ENCODE results near the gene FARP1. TPM values are rescaled to one million over a fixed set of nuclear protein-coding genes. Genes with fewer than 3 reads are reported as not detected.

FARP1 gene
- total RNA-seq, 4 donors from 2014 or later = 21.2 to 56.5 (median 35.1) TPM

DNA sequence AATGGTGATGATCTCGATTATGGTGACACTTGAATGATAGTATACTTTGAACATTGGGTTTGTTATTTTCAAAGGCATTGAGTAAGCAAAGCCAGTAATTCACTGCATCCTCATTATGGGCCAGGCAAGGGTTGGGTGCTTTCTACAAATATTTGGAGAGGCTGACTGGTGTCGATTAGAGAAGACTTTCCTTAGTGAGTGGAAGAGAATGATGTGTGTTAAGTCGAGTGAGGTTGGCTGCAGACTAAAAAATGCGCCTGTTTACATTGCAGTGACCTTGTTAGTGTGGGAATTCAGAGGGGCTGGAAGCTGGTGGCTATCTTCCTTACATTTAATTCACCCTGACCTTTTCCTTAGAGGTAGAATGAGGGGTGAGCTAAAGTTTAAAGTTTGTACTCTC, 56.6 kb downstream of the FARP1 start:
- H3K4me1 ChIP-seq = peaks cover 0 to 17% (median 7%) of the 10 kb centered on the region in 4 donors
- H3K27ac ChIP-seq (replicated peaks in 1 of 4) = no peak overlapping the region
- intact Hi-C loops (cut with DNase I) = no loop called here
- 51% methylated on average over 4 of the region's 4 CpGs for WGBS
- H3K9me3 ChIP-seq = no peaks in the 10 kb centered on the region
- TF ChIP-seq POLR2AphosphoS5 (IDR thresholded peaks at IDR 0.05) = no peak
- no peak for TF ChIP-seq POLR2A (IDR thresholded peaks at IDR 0.05; ENCODE audit: low read depth)
- no peak for TF ChIP-seq CTCF (IDR thresholded peaks at IDR 0.05)
- no peak for TF ChIP-seq EP300 (IDR thresholded peaks at IDR 0.05)
- H3K36me3 ChIP-seq = no peaks in the 10 kb centered on the region
- H3K4me3 ChIP-seq = no peak overlapping the region
- DNase-seq (ENCODE audit: extremely low spot score) = no peak
- H3K27me3 ChIP-seq = no peaks in the 10 kb centered on the region

DNA sequence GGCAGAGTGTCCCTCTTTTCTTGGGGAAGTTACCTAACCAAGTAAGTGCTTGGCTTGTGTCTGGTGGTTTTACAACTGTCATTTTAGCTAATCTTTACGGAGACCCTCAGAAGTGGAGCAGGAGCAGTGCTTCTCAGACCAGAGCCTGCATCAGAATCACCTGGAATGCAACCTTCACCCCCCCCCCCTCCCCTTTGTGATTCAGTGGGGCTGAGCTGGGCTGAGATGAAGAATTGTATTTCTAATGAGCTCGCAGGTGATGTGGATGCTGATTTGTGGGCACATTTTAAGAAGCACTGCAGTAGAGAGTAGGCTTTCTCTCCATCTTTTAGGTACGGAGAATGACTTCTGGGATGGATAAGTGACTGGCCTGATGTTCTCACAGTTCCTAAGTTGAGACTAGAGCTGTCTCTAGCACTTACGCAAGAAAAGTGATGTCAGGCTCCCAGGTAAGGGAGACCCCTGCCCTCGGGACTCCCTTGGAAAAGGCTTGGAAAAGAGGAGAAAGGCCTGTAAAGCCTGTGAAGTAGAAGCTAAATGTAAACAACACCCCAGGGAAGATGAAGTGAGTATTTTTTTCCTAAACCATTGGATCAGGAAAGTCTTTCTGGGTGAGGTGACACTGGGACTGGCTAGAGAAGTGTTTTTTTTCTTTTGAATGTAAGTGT, 57.5 kb downstream of the FARP1 start:
- DNase-seq (ENCODE audit: extremely low spot score) = no peak
- H3K4me3 ChIP-seq = no peak overlapping the region
- no peaks in the 10 kb centered on the region for H3K36me3 ChIP-seq
- 78% methylated on average over 5 of the region's 5 CpGs for WGBS
- no peaks in the 10 kb centered on the region for H3K27me3 ChIP-seq
- H3K27ac ChIP-seq (replicated peaks in 1 of 4) = no peak overlapping the region
- H3K9me3 ChIP-seq = peaks cover 0 to 7% (median 2%) of the 10 kb centered on the region in 4 donors
- TF ChIP-seq POLR2A (IDR thresholded peaks at IDR 0.05; ENCODE audit: low read depth) (no peak), POLR2AphosphoS5 (IDR thresholded peaks at IDR 0.05) (no peak), EP300 (IDR thresholded peaks at IDR 0.05) (no peak), CTCF (IDR thresholded peaks at IDR 0.05) (no peak)
- intact Hi-C loops (cut with DNase I) = no loop called here
- peaks cover 0 to 17% (median 7%) of the 10 kb centered on the region in 4 donors for H3K4me1 ChIP-seq

- TF ChIP-seq POLR2AphosphoS5 (IDR thresholded peaks at IDR 0.05) = no peak
- TF ChIP-seq CTCF (IDR thresholded peaks at IDR 0.05) = no peak
- TF ChIP-seq POLR2A (IDR thresholded peaks at IDR 0.05; ENCODE audit: low read depth) = no peak
- Histone ChIP-seq H3K4me3 (no peak overlapping the region), H3K27ac (replicated peaks in 1 of 4) (no peak overlapping the region), H3K27me3 (no peaks in the 10 kb centered on the region), H3K4me1 (peaks cover 0 to 17% (median 7%) of the 10 kb centered on the region in 4 donors), H3K9me3 (peaks cover 0 to 12% (median 4%) of the 10 kb centered on the region in 4 donors), H3K36me3 (no peaks in the 10 kb centered on the region)
- intact Hi-C loops (cut with DNase I) = no loop called here
- WGBS = 85% methylated on average over 8 of the region's 8 CpGs
- no peak for DNase-seq (ENCODE audit: extremely low spot score)
Observed at GRCh38 chr13:98201189-98201588, 58.3 kb downstream of the FARP1 start.

DNA sequence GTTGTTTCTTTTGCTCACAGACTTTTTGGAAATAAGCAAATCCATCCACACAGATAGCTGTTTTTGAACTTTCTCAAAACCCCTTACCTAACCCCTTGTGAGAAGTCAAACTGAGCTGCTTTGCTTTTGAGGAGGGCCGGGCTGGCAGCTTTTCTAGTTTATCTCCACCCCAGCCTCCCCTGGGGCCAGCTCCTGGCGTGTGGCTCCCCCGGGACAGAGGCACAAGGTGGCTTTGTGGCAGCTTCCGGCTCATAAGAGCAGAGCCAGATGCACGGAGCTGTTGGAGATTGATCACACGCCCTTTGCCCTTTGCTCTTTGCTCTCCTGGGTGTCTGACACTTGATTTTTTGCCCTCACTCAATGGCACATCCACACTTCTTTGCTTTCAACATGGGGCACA, 59.1 kb downstream of the FARP1 start:
- Histone ChIP-seq H3K27me3 (no peaks in the 10 kb centered on the region), H3K9me3 (peaks cover 0 to 14% (median 4%) of the 10 kb centered on the region in 4 donors), H3K27ac (replicated peaks in 1 of 4) (no peak overlapping the region), H3K4me3 (no peak overlapping the region), H3K36me3 (no peaks in the 10 kb centered on the region), H3K4me1 (peaks cover 2 to 20% (median 7%) of the 10 kb centered on the region in 4 donors)
- TF ChIP-seq EP300 (IDR thresholded peaks at IDR 0.05) (no peak), POLR2A (IDR thresholded peaks at IDR 0.05; ENCODE audit: low read depth) (no peak), CTCF (IDR thresholded peaks at IDR 0.05) (no peak), POLR2AphosphoS5 (IDR thresholded peaks at IDR 0.05) (no peak)
- DNase-seq (ENCODE audit: extremely low spot score) = no peak
- intact Hi-C loops (cut with DNase I) = no loop called here
- WGBS = 72% methylated on average over 6 of the region's 6 CpGs

Data from esophagus muscularis mucosa (tissue), 4 donors.